MM.1S (cell line): ENCODE data around the gene CCDC178.
A peak's percentile ranks its signal among the peaks of the same experiment; 100 is the strongest.

Source experiments
- DNase-seq: peaks from one replicate; pipeline ENCODE4 v3.0.0-alpha.2; 2015
- H2AFZ ChIP-seq: fragments of 300-600 bp; sonication (generic); 2 replicates; pipeline ENCODE4 v1.6.0; 2016; ENCODE audit warnings: antibody characterized with exemption, low read length
- H3F3A ChIP-seq: fragments of 300-600 bp; sonication (generic); 2 replicates; pipeline ENCODE4 v1.6.1; 2016; ENCODE audit warnings: mild to moderate bottlenecking, antibody characterized with exemption, low read length, moderate library complexity, mixed read lengths; ENCODE audit not compliant: insufficient read depth
- H3K27ac ChIP-seq: fragments of 300-600 bp; sonication (generic); 2 replicates; pipeline ENCODE4 v1.5.1; 2016; ENCODE audit warnings: mild to moderate bottlenecking, low read length
- H3K27me3 ChIP-seq: fragments of 300-600 bp; sonication (generic); replicated peaks from 2 replicates; pipeline ENCODE4 v1.6.0; 2016; ENCODE audit warnings: low read length; ENCODE audit not compliant: insufficient read depth
- H3K36me3 ChIP-seq: fragments of 300-600 bp; sonication (generic); replicated peaks from 2 replicates; pipeline ENCODE4 v1.6.1; 2016; ENCODE audit warnings: mild to moderate bottlenecking, low read length, mixed read lengths; ENCODE audit not compliant: insufficient read depth
- H3K4me1 ChIP-seq: fragments of 300-600 bp; sonication (generic); 2 replicates; pipeline ENCODE4 v1.6.1; 2016; ENCODE audit warnings: low read length, mixed read lengths
- H3K4me2 ChIP-seq: fragments of 300-600 bp; sonication (generic); 2 replicates; pipeline ENCODE4 v1.6.0; 2016; ENCODE audit warnings: low read depth, low read length
- H3K4me3 ChIP-seq: fragments of 300-600 bp; sonication (generic); 2 replicates; pipeline ENCODE4 v1.5.1; 2016; ENCODE audit warnings: low read length, mixed read lengths
- H3K79me2 ChIP-seq: fragments of 300-600 bp; sonication (generic); 2 replicates; pipeline ENCODE4 v1.6.1; 2016; ENCODE audit warnings: mixed run types, low read length, mixed read lengths
- H3K9ac ChIP-seq: fragments of 300-600 bp; sonication (generic); 2 replicates; pipeline ENCODE4 v1.6.1; 2016; ENCODE audit warnings: low read length, mixed read lengths
- H3K9me2 ChIP-seq: fragments of 300-600 bp; sonication (generic); replicated peaks from 2 replicates; pipeline ENCODE4 v1.6.1; 2016; ENCODE audit warnings: mild to moderate bottlenecking, low read length, mixed read lengths; ENCODE audit not compliant: insufficient read depth
- H3K9me3 ChIP-seq: fragments of 300-600 bp; sonication (generic); replicated peaks from 2 replicates; pipeline ENCODE4 v1.6.1; 2016; ENCODE audit warnings: mild to moderate bottlenecking, low read length, mixed read lengths; ENCODE audit not compliant: insufficient read depth
- H4K20me1 ChIP-seq: fragments of 300-600 bp; sonication (generic); 2 replicates; pipeline ENCODE4 v1.6.1; 2016; ENCODE audit warnings: mild to moderate bottlenecking, low read length, moderate library complexity, mixed read lengths; ENCODE audit not compliant: insufficient read depth
- CTCF ChIP-seq: fragments of 300-600 bp; sonication (generic); IDR thresholded peaks from 2 replicates; pipeline ENCODE4 v1.5.1; 2016; ENCODE audit warnings: antibody characterized with exemption, low read length, mixed read lengths
- EZH2 ChIP-seq: fragments of 300-600 bp; sonication (generic); optimal IDR thresholded peaks from 2 replicates; pipeline ENCODE3; 2017; ENCODE audit warnings: low read depth, mild to moderate bottlenecking, antibody characterized with exemption, low read length, mixed read lengths
- EZH2phosphoT487 ChIP-seq: fragments of 300-600 bp; sonication (generic); IDR thresholded peaks from 2 replicates; pipeline ENCODE4 v1.6.1; 2018; ENCODE audit warnings: antibody characterized with exemption, low read length

CCDC178 gene

GRCh38 chr18:33205777-33206176 is 234.7 kb downstream of the CCDC178 start:
- no peak for DNase-seq
- Histone ChIP-seq H3K4me3 (no peak overlapping the region), H3F3A (no peaks in the 10 kb centered on the region), H3K27me3 (no peaks in the 10 kb centered on the region), H3K9me2 (no peaks in the 10 kb centered on the region), H3K4me2 (no peak overlapping the region), H2AFZ (no peak overlapping the region), H3K9me3 (no peaks in the 10 kb centered on the region), H3K9ac (no peak overlapping the region), H3K36me3 (no peaks in the 10 kb centered on the region), H3K79me2 (no peaks in the 10 kb centered on the region), H3K4me1 (no peaks in the 10 kb centered on the region), H4K20me1 (no peaks in the 10 kb centered on the region), H3K27ac (no peak overlapping the region)
- no peak for TF ChIP-seq CTCF
- TF ChIP-seq EZH2phosphoT487, result no peak
- no peak for TF ChIP-seq EZH2

- H3K79me2 ChIP-seq, result no peaks in the 10 kb centered on the region
- no peak overlapping the region for H3K4me2 ChIP-seq
- H3K9me3 ChIP-seq, result no peaks in the 10 kb centered on the region
- H3K27ac ChIP-seq, result no peak overlapping the region
- peak; percentile 32 for TF ChIP-seq CTCF
- no peak for TF ChIP-seq EZH2
- H3K4me3 ChIP-seq, result no peak overlapping the region
- no peaks in the 10 kb centered on the region for H3K9me2 ChIP-seq
- no peaks in the 10 kb centered on the region for H3K27me3 ChIP-seq
- H4K20me1 ChIP-seq, result no peaks in the 10 kb centered on the region
- no peaks in the 10 kb centered on the region for H3K4me1 ChIP-seq
- H3K36me3 ChIP-seq, result no peaks in the 10 kb centered on the region
- H3K9ac ChIP-seq, result no peak overlapping the region
- peak; percentile 38 for DNase-seq
- no peak overlapping the region for H2AFZ ChIP-seq
- H3F3A ChIP-seq, result no peaks in the 10 kb centered on the region
These were observed 239.0 kb downstream of the CCDC178 start for GRCh38 chr18:33201509-33201926.

DNA sequence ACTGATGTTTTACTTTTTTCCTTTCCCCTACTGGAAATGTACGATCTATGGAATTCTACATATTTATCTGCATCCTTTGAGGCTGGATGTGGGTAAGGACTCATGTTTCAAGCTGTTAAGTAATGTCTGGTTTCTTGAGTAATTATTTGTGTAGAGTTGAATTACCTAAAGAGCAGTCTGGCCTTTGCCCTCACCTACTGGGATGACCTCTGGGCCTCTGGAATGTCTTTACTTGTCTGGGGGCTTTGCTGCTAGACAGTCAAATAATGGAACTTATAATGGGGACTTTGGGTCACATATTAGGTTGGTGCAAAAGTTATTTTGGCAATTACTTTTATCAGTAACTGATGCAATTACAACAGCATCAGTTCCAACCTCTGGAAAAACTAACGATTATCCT is 244.7 kb downstream of the CCDC178 start:
- TF ChIP-seq EZH2 (no peak), CTCF (no peak), EZH2phosphoT487 (no peak)

More for the DNA sequence above, 244.7 kb downstream of the CCDC178 start:
- no peaks in the 10 kb centered on the region for H3K36me3 ChIP-seq
- H3K27me3 ChIP-seq, result no peaks in the 10 kb centered on the region
- no peaks in the 10 kb centered on the region for H3K4me1 ChIP-seq
- no peaks in the 10 kb centered on the region for H3F3A ChIP-seq
- H2AFZ ChIP-seq, result no peak overlapping the region
- H3K4me3 ChIP-seq, result no peak overlapping the region
- H3K9ac ChIP-seq, result no peak overlapping the region
- no peaks in the 10 kb centered on the region for H3K79me2 ChIP-seq
- no peak overlapping the region for H3K4me2 ChIP-seq
- H4K20me1 ChIP-seq, result no peaks in the 10 kb centered on the region
- DNase-seq, result no peak
- no peak overlapping the region for H3K27ac ChIP-seq
- H3K9me3 ChIP-seq, result no peaks in the 10 kb centered on the region
- no peaks in the 10 kb centered on the region for H3K9me2 ChIP-seq
